Breast epithelium (tissue), 3 donors: ENCODE measurements around the gene NPIPB2.

Source experiments
- CTCF ChIP-seq, 3 donors: fragments of 450-650 bp; IDR thresholded peaks; one replicate each; pipeline ENCODE4 v1.5.1; 2016 to 2017; ENCODE audit warnings: antibody characterized with exemption in 3 of 3, mild to moderate bottlenecking in 3 of 3, moderate library complexity in 3 of 3
- POLR2A ChIP-seq: fragments of 450-650 bp; IDR thresholded peaks from one replicate; pipeline ENCODE4 v1.6.1; 2016; ENCODE audit warnings: antibody characterized with exemption, mild to moderate bottlenecking, moderate library complexity

GRCh38 chr16:11880007-11880406, 61.8 kb downstream of the NPIPB2 start:
- no peak for TF ChIP-seq CTCF (IDR thresholded peaks at IDR 0.05)
- no peak for TF ChIP-seq POLR2A
